Urothelium cell line (cell line): ENCODE data around the gene NRARP.

Experiments used
- DNase-seq: peaks from one replicate; pipeline ENCODE4 v3.0.0; 2011; ENCODE audit warnings: low spot score, mixed read lengths
- FAIRE-seq: peaks from 2 replicates; lab custom pipeline; 2011; peaks lifted over from hg19 to GRCh38; lab: Jason Lieb, UNC

The NRARP gene

GRCh38 chr9:137300567-137301080, 1.4 kb downstream of the NRARP start:
- no peak for FAIRE-seq
- no peak for DNase-seq

GRCh38 chr9:137299938-137300337, 2.1 kb downstream of the NRARP start:
- DNase-seq: no peak

GRCh38 chr9:137299203-137299565, 2.9 kb downstream of the NRARP start:
- FAIRE-seq (no peak), DNase-seq (no peak)

More at GRCh38 chr9:137299938-137300337, 2.1 kb downstream of the NRARP start:
- FAIRE-seq: no peak

GRCh38 chr9:137298401-137299202, 3.5 kb downstream of the NRARP start:
- FAIRE-seq (no peak), DNase-seq (no peak)

DNA sequence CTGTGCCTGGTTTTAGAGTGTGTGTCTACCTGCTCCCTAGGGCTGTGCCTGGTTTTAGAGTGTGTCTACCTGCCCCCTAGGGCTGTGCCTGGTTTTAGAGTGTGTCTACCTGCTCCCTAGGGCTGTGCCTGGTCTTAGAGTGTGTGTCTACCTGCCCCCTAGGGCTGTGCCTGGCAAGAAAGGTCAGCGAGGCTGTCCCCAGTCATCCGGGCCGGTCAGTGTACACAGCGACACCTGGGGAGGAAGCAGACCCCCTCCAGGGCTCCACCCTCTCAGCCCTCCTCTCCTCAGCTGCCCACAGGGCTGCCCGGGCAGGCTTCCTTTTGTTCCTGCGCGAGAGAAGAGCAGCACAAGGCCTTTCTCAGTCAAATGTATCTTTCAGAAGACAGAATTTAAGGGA, 4.1 kb downstream of the NRARP start:
- FAIRE-seq: no peak
- no peak for DNase-seq

DNA sequence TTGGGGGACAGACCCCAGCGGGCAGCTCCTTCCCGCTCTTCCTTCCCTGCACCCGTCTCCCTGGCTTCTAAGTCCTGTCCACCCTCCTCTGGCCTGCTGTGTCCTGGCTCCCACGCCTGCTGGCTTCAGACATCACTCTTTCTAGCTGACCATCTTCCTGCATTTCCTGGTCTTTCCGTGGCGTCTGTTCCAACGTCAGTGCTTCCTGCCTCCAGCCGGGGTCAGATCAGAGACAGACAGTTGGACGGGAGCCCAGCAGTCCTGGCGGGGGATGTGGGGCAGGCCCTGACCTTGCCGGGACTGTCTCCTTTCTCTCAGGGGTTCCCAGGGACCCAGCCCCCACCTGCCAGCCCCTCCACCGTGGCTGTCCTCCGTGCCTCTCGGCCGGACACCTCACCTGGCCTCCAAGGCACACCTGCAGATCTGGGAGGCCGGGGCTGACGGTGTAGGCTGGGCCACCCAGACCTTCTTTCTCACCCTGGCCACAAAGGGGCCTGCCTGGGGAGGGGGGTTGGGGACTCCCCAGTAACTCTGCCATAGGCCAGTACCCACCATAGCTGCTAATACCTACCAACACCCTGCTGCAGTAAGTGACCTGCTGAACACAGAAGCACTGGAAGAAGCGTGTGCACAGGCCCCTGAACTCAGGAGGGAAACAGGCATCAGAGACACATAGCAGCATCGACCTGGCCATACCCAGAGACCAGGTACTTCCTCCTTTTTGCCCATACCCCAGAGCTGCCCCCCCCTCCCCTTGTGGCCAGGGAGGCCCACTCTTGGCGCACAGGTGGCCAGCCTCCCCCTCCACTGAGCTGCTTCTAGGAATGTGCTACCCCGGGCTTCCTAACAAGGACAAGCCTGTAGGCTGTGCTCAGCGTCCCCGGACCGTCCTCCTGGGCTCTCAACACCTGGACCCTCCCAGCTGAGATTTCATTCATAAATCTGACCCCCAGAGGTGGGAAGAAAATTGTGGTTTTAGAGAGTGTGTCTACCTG, 5.1 kb downstream of the NRARP start:
- FAIRE-seq: no peak
- no peak for DNase-seq

DNA sequence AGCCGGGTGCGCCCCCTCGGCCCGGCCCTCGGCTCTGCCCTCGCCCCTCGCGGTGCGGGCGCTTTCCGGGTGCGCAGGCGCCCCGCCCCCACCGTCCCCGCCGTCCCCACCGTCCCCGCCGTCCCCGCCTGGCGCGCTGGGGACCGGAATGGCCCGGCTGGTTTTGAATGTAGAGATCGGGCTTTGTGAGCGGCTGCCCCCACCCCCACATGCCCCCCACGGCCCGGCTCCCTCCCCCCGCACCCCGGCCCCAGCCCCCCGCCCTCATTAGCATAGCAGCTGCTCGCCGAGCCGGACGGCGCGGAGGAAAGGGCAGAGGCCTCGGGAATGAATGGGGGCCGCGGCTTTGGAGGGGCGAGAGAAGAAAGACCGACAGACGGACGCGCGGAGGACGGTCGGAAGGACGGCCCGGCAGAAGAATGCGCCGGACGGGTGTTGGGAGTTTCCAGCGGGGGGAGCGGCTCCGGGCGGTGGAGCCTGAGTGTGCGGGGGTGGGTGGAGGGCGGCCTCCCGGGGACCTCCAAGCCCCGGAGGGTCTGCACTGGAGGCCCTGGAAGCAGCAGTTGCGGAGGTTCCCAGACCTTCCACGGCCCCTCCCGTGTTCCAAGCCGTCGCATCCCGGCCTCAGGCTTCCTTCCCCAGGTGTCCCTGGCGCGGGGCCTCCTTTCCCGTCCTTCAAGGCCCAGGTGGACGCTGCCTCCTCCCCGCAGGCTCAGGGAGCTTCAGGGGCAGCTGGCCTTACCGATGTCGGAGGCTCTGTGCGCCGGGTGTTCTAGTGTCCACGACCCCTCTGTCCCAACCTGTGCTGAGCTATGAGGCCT, 6.0 kb downstream of the NRARP start:
- DNase-seq (no peak), FAIRE-seq (no peak)

GRCh38 chr9:137295238-137295811, 6.7 kb downstream of the NRARP start:
- no peak for FAIRE-seq
- peak; percentile 89 for DNase-seq

GRCh38 chr9:137294681-137295237, 7.3 kb downstream of the NRARP start:
- DNase-seq (no peak), FAIRE-seq (no peak)

GRCh38 chr9:137294091-137294680, 7.9 kb downstream of the NRARP start:
- DNase-seq (peak; percentile 70), FAIRE-seq (no peak)

DNA sequence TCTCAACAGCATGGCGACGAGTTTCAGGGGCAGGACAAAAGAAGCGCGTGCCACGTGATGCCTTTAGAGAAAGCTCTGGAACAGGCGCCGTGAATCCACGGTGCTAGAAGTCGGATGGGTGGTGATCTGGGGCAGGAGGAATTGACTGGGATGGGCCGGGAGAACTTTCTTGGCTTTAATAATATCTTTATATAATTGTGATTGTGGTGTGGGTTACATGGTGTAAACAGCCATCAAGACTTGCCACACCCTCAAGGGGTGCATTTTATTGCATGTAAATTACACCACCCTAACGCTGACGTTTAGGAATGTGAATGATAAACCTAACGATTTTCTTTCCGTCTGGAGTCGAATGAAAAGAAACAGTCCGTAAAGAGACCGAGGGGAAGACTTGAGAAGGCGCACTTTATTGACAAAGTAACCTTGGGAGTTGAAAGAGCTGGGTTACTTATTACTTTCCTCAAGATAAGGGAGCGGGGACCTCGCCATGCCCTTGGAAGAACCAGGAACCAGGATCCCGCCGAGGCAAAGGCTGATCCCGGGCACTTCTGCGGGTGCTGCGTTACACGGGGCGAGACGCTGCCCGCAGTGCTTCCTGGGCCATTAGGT, 8.5 kb downstream of the NRARP start:
- FAIRE-seq (no peak), DNase-seq (no peak)

DNA sequence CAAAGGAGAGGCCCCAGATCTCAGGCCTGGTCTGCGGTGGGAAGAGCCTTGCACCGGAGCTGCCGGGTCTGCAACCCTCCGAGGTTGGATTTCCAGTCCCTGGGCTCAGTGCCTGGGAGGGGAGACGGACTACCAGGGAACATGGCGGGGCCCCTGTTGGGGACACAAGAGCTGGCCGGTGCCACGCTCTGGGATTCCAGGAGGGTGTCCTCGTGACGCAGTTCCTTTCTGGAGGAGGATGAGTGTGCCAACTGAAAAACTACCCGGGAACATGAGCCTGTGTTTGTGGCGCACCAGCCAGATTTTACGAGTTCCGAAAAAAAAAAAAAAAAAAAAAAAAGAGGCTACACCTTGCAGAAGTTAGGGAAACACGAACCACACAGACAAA, 9.0 kb downstream of the NRARP start:
- no peak for DNase-seq
- FAIRE-seq: no peak

DNA sequence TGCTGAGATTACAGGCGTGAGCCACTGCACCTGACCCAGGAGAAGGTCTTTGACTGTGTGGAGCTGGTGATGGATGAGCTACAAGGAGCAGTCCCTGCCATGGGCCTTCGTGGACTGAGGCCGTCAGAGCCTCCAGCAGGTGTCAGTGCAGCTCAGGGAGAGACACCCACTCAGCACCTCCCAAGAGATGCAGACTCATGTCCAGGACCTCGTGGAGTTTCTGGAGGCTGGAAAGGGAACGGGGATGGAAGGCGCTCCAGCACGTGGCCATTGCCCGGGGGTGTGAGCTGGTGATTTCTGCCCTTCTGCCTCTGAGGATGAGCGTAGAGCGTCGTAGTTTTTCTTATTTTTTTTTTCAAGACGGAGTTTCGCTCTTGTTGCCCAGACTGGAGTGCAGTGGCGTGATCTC, 15.1 kb downstream of the NRARP start:
- FAIRE-seq (no peak), DNase-seq (peak; percentile 77)

- FAIRE-seq (no peak), DNase-seq (no peak)
Observed at GRCh38 chr9:137281345-137282116, 20.5 kb downstream of the NRARP start.

DNA sequence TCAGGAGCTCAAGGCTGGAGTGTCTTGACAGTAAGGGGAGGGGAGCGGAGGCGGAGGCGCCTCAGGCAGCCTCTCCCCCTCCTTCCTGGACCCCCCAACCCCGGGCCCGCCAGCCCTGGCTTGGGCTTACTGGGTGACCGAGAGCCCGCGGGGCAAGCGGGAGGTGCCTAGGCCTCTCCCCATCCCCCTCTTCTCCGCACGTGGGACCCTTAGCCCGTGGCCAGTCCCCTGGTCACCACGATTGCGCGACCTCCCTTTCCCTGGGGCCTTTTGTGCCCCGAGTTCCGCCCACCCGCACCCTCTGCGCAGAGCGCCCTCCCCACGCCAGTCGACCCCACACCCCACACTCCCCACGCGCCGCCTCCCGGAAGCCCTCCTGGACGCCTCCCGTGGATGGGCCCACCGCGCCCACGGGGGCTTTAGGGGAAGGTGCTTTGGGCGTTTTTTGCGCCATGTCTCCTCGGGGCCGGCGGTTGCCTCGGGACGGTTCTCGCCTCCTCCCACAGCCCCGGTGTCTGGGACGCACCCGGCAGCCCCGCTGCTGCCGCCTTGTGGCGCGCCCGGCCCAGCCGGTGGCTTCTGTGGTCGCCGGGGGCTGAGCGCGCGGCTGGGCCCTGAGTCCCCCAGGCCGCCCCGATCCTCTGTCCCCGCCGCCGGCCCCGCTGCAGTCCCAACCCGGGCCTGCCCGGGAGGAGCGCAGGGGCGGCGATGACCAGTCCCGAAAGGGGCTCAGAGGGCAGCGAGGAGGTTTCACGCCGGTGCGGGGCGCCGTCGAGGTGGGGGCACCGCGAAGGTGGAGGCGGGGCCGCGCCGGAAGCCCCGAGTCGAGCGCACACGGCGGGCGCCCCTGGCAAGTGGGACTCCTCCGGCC, 21.4 kb downstream of the NRARP start:
- DNase-seq: no peak
- no peak for FAIRE-seq

DNA sequence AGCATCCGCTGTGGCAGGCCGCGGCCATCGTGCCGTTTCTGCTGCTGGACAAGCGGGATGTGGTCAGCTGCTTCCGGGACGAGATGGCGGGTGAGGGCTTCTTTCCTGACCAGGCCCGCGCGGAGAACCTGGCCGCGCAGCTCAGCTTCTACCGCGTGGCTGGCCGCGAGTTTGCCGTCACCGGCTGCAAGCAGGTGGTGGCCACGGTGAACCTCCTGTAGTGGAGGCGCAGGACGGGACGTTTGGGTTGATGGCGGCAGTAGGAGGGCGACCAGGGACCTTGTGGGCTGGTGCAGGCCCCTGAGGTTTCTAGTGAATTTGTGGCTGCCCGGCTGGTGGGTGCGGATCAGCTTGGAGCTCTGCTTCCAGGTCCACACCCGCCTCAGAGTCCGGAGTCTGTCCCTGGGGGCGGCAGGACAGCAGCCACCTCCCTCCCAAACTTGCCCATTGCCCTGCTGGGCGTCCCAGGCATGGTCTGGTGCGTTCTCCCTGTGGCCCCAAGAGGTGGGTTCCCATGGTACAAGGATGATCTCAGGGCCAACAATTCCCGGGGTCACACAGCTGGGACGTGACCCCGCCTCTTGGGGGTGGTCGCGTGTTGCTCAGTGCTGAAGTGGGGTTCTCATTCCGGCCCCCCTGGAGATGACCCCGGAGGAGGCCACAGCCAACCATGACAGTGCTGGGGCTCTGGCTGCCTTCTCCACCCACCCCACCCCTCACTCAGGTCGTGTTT, 22.2 kb downstream of the NRARP start:
- DNase-seq (no peak), FAIRE-seq (no peak)
